Glutamatergic neuron (in vitro differentiated cells): Measurements from ENCODE around the gene BCKDHB. TPM values are rescaled to one million over a fixed set of nuclear protein-coding genes. Genes with fewer than 3 reads are reported as not detected.

Experiments
- DNase-seq: peaks from one replicate; pipeline ENCODE4 v3.0.0; 2022
- H3K27ac Mint-ChIP-seq: one replicate; pipeline ENCODE4 v1.8.0; 2020; ENCODE audit warnings: mild to moderate bottlenecking, mixed read lengths, inconsistent platforms; ENCODE audit not compliant: unreplicated experiment
- H3K27me3 Mint-ChIP-seq: one replicate; pipeline ENCODE4 v1.8.0; 2020; ENCODE audit warnings: mild to moderate bottlenecking, moderate library complexity, mixed read lengths, inconsistent platforms; ENCODE audit not compliant: unreplicated experiment
- H3K36me3 Mint-ChIP-seq: one replicate; pipeline ENCODE4 v1.8.0; 2020; ENCODE audit warnings: mild to moderate bottlenecking, mixed read lengths, inconsistent platforms; ENCODE audit not compliant: unreplicated experiment
- H3K4me1 Mint-ChIP-seq: one replicate; pipeline ENCODE4 v1.8.0; 2020; ENCODE audit warnings: mild to moderate bottlenecking, low read depth, mixed read lengths, inconsistent platforms; ENCODE audit not compliant: unreplicated experiment
- H3K4me3 Mint-ChIP-seq: one replicate; pipeline ENCODE4 v1.8.0; 2020; ENCODE audit warnings: mild to moderate bottlenecking, mixed read lengths, inconsistent platforms; ENCODE audit not compliant: unreplicated experiment
- H3K9me3 Mint-ChIP-seq: one replicate; pipeline ENCODE4 v1.8.0; 2020; ENCODE audit warnings: mild to moderate bottlenecking, moderate library complexity, mixed read lengths, inconsistent platforms; ENCODE audit not compliant: unreplicated experiment
- total RNA-seq: library from RNA; stranded (reverse); fragmentation: NEBNext Ultra II Directional; extraction: Animal tissue kit (Norgen Biotek cat#: 25700); gene quantifications from one replicate; pipeline ENCODE4 v1.2.1, GENCODE V29; 2021; ENCODE audit not compliant: unreplicated experiment
- TF ChIP-seq, protein P1 (sequence below): fragments of 200-600 bp; sonication (generic); IDR thresholded peaks from one replicate; pipeline ENCODE4 v1.5.0; 2021; ENCODE audit not compliant: partially characterized antibody, unreplicated experiment

BCKDHB gene
- total RNA-seq, 1 donor from 2014 or later: 13.6 TPM

DNA sequence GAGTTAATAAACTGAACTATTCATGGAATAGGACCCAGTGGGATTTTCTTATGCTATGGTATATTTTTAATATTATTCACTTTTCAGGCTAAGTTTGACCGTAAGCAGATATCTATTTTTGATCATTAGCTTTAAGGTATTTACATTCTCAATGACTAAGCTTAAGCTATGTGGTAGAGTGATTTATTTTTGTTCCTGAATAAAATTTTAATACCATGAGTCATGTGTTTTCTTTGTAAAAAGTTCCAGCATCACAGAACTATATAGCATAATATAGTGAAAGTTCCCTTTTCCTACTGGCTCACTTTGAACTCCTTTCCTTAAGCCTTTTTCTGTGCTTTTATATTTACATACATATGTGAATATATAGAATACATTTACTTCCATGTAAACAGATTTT, 75.8 kb downstream of the BCKDHB start:
- H3K4me3 Mint-ChIP-seq: no peak overlapping the region
- no peak for DNase-seq
- H3K4me1 Mint-ChIP-seq: no peaks in the 10 kb centered on the region
- peaks cover 8% of the 10 kb centered on the region for H3K36me3 Mint-ChIP-seq
- no peak overlapping the region for H3K27ac Mint-ChIP-seq
- TF ChIP-seq, protein P1, sequence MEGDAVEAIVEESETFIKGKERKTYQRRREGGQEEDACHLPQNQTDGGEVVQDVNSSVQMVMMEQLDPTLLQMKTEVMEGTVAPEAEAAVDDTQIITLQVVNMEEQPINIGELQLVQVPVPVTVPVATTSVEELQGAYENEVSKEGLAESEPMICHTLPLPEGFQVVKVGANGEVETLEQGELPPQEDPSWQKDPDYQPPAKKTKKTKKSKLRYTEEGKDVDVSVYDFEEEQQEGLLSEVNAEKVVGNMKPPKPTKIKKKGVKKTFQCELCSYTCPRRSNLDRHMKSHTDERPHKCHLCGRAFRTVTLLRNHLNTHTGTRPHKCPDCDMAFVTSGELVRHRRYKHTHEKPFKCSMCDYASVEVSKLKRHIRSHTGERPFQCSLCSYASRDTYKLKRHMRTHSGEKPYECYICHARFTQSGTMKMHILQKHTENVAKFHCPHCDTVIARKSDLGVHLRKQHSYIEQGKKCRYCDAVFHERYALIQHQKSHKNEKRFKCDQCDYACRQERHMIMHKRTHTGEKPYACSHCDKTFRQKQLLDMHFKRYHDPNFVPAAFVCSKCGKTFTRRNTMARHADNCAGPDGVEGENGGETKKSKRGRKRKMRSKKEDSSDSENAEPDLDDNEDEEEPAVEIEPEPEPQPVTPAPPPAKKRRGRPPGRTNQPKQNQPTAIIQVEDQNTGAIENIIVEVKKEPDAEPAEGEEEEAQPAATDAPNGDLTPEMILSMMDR: no peak
- peaks cover 1% of the 10 kb centered on the region for H3K27me3 Mint-ChIP-seq
- no peaks in the 10 kb centered on the region for H3K9me3 Mint-ChIP-seq

DNA sequence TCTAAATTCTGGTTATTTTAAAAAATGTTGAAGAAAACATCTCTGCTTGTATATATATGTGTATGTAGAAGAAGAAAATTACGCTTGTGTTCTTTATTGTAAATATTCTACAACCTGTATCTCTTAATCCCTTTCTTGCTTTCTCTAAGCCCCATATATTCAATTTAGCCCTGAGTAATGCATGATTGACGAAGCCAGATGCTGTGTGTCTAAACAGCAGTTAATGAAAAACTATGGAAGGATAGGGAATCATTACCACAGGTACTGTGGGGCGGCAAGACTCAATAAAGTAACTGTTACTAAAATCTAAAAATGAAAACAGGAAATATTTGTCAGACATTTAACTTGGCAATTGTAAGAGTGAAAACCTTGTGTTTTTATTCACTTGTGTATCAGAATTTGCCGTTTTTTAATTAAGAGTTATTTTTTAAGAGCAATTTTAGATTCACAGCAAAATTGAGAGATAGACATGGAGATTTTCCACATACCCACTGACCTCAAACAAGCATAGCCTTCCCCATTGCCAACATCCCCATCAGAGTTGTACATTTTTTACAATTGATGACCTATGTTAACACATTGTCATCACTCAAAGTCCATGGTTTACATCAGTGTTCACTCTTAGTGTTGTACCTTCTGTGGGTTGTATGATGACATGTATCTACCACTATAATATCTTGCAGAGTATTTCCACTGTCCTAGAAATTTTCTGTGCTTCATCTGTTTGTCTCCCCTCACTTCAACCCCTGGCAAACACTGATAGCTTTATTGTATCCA, 76.7 kb downstream of the BCKDHB start:
- Mint-ChIP-seq H3K27ac (no peak overlapping the region), H3K27me3 (peaks cover 1% of the 10 kb centered on the region), H3K36me3 (peaks cover 8% of the 10 kb centered on the region), H3K4me1 (no peaks in the 10 kb centered on the region), H3K4me3 (no peak overlapping the region), H3K9me3 (no peaks in the 10 kb centered on the region)
- DNase-seq: no peak
- TF ChIP-seq, protein P1: no peak

DNA sequence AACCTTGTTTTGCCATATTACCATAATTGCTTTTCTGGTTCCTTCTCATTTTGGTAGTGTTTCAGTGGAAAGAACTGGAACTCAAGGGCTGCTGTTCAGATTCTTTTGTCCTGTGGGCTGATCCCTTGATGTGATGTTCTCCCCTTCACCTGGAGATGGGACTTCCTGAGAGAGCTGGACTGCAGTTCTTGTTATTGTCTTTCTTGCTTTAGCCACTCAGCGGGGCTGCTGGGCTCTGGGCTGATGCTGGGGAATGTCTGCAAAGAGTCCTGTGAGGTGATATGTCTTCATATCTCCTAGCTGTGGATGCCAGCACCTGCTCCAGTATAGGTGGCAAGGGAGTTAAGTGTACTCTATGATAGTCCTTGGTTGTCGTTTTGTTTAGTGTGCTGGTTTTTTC, 79.0 kb downstream of the BCKDHB start:
- DNase-seq: no peak
- TF ChIP-seq, protein P1: no peak
- H3K4me1 Mint-ChIP-seq: no peaks in the 10 kb centered on the region
- no peaks in the 10 kb centered on the region for H3K9me3 Mint-ChIP-seq
- no peak overlapping the region for H3K4me3 Mint-ChIP-seq
- no peak overlapping the region for H3K27ac Mint-ChIP-seq
- peaks cover 1% of the 10 kb centered on the region for H3K27me3 Mint-ChIP-seq
- peaks cover 8% of the 10 kb centered on the region for H3K36me3 Mint-ChIP-seq

DNA sequence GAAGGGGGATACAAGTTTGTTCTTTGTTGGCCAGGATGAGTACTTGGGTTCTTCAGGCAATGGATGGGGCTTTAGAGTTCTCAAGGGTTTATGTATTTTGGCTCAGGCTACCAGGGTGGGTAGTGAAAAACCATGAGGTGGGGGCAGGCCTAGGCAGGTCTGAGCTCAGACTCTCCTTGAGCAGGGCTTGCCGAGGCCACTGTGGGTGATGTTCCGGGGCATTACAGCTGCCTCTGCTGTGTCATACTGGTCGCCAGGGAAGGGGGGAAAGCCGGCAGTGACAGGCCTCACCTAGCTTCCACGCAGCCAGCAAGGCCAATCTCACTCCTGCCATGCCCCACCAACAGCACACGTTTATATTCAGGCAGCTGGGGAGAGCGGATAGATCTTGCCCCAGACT, 79.6 kb downstream of the BCKDHB start:
- no peak overlapping the region for H3K27ac Mint-ChIP-seq
- DNase-seq: no peak
- H3K4me1 Mint-ChIP-seq: no peaks in the 10 kb centered on the region

DNA sequence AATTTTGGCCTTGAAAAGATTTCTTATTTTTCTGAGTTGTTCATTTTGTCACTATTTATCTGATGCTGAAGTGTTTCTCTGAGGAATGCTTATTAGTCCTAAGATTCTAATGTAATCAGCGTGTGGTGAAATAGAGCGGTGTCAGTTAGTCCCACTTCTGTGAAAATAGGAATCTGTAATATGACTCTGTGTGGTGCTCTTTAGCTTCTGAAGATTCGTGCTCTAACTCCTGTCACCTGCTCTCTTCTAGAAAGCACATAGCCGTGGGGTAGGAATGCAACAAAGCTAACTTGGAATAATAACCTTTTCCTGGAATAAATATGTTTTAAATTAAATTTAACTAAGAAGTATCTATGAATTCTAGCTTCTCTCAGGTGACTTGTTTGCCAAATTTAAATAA, 90.4 kb downstream of the BCKDHB start:
- DNase-seq: no peak
- H3K9me3 Mint-ChIP-seq: no peaks in the 10 kb centered on the region
- H3K27ac Mint-ChIP-seq: no peak overlapping the region
- peaks cover 7% of the 10 kb centered on the region for H3K4me1 Mint-ChIP-seq
- TF ChIP-seq, protein P1: no peak
- no peaks in the 10 kb centered on the region for H3K27me3 Mint-ChIP-seq
- no peaks in the 10 kb centered on the region for H3K36me3 Mint-ChIP-seq
- no peak overlapping the region for H3K4me3 Mint-ChIP-seq

More for the DNA sequence above, 79.6 kb downstream of the BCKDHB start:
- H3K27me3 Mint-ChIP-seq: peaks cover 1% of the 10 kb centered on the region
- H3K9me3 Mint-ChIP-seq: no peaks in the 10 kb centered on the region
- H3K4me3 Mint-ChIP-seq: no peak overlapping the region
- TF ChIP-seq, protein P1: no peak
- H3K36me3 Mint-ChIP-seq: peaks cover 8% of the 10 kb centered on the region
